GM21381 (cell line): Measurements from ENCODE around the gene UPF3A.
"Not testable (repeated sequence)": the region's sequence is repeated elsewhere in the genome, so short reads cannot be mapped to it uniquely, and the experiment has no call there.

Experiments used
- ATAC-seq: cut with Tn5 transposase; IDR thresholded peaks from one replicate; pipeline ENCODE4 v1.9.1; 2021; ENCODE audit warnings: mild to moderate bottlenecking, moderate library complexity; ENCODE audit not compliant: unreplicated experiment

The UPF3A gene

DNA sequence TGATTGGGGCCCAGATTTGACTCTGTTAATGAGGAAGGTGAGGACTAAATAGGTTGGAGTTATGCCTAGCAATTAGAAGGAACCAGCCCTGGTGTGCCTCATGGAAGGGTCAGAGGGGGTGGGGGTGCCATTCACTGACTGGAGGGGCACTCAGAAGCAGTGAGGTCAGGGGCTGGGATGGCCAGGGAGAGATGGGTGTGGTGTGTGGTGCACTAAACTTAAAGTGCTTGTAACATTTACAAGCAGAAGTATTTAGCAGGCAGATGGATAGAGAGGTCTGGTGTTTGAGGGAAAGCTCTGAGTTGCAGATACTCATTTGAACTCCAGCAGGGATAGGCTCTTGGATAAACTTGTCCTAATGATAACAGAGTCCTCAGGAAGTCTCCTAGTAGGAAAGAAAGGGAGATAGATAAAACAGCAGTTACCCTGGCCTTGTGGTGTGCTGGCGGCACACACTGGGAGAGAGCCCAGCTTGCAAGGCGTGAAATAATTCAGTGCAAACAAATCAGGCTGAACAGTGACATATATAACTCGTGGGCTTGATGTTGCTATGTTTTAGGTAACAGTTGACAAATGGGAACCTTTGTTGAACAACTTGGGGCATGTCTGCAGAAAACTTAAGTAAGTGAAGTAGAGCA, 20.0 kb upstream of the UPF3A start:
- ATAC-seq = no peak

DNA sequence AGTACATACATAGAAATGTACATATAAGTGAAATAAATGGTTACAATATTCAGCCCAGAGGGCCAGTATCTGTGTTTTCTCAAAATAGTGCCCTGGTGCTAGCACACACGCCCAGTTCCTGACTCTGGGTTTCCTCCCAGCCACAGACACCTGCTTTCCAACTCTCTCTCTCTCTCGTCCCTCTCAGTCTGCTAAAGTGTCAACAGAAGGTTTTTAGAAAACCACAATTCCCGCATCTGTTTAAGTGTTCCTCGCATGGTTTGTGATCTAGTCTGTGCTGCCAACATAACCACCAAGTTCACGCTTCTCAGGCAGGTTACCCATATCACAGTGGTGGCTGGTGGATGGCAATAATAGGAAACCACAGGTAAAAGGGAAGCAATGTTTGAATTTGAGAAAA, 17.8 kb upstream of the UPF3A start:
- ATAC-seq = peak; percentile 63

DNA sequence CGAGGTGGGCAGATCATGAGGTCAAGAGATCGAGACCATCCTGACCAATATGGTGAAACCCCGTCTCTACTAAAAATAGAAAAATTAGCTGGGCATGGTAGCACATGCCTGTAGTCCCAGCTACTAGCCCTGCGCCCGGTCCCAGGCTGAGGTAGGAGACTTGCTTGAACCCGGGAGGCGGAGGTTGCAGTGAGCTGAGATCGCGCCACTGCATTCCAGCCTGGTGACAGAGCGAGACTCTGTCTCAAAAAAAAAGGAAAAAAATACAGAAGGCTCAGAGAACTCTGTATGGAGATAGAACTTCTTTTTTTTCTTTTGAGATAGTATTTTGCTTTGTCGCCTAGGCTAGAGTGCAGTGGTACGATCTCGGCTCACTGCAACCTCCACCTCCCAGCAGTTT, 17.1 kb upstream of the UPF3A start:
- ATAC-seq = not testable (repeated sequence)

DNA sequence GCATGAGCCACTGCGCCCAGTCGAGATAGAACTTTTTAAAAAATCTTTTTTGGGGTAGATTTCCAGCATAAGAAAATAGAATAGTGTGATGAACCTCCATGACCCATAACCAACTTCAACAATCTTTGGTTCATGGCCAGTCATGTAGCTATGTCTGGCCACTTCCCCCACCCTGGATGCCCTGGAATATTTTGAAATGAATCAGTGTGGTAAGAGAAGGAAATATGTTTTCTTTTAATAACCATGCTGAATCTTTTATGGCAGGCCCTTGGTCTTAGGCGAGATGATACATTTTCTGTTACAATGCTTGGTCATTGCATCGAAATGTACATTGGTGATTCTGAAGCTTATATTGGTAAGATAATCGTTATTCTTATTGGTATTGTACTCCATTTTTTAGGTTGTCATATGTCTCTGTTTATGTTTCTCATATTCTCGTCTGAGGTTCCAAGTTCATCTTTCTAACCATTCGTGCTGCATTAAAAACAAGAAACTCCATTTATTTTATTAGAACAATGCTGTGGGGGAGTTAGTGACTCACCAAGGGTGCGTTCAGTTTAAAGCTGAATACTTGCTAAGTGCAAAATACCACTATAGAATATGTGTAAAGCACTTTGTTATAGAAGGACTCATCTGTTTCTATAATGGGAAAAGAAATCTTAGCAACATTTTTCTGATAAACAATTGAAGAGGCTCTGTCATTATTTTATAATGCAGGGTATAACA, 16.4 kb upstream of the UPF3A start:
- ATAC-seq = no peak

DNA sequence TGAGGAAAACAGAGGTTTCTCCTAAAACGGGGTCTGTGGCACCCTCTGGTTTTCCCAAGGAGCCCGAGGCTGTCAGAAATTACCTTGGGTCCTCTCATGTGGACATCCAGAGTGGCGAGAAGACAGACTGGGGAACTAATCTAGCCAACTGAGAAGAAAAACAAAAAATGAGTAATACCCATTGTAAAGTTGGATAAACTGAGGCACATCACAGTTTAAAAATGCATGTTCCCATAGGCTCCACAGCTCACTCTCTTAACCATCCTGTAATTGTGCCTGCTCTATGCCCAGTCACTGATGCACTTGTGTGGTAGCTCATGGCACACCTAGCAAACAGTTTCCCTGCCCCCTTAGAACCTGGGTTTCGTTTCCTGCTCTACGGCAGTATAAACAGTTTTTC, 15.2 kb upstream of the UPF3A start:
- no peak for ATAC-seq

DNA sequence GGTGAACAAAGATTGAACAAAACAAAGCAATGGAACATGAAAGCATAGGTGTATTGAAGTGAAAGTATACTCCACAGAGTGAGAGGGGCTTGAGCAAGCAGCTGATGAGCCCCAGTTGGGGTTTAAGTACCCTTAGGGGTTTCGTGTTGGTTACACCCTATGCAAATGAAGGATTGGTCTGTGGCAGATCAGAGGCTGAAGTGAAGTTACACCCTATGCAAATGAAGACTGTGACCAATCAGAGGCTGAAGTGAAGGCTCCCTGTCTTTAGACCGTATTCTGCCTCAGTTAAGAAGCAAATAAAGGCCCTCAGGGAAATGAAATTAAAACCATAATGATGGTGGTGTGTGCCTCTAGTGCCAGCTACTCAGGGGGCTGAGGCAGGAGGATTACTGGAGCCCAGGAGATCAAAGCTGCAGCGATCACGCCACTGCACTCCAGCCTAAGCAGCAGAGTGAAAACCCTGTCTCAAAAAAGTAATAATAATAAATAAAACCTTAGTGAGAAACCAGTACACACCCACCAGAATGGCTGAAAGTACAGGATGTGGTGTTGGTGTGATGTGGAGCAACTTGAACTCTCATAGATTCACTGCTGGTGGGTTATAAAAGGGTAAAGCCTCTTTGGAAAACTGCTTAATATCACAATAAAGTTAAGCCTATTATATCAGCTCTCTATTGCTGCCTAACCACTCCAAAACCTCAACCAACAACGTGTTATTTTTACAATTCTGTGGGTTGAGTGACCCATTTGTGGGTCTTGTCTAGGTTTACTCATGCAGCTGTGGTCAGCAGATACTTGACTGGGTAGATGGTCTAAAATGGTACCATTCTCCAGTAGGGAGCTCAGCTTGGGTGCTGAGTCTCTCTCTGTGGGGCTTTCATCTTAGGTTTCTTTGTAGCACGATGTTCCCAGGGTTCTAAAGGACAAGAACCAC, 12.8 kb upstream of the UPF3A start:
- ATAC-seq = no peak

DNA sequence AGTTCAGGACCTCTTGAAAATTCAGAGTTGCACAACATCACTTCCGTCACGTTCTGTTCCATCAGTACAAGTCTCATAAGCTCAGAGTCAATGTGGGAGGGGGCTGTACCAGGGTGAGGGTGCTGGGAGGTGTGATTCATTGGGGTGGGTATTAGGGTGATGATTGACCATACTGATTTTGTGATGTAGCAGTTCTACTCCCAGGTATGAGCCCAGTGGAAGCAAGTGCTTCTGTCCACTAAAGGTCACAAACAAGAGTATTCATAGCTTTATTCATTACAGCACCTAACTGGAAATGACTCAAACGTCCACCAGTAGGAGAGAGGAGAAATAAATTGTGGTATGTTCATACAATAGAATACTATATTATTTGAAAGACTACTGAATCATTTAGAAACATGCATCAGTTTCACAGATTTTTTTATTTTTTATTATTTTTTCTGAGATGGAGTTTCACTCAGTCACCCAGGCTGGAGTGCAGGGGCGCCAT, 12.1 kb upstream of the UPF3A start:
- ATAC-seq = no peak

DNA sequence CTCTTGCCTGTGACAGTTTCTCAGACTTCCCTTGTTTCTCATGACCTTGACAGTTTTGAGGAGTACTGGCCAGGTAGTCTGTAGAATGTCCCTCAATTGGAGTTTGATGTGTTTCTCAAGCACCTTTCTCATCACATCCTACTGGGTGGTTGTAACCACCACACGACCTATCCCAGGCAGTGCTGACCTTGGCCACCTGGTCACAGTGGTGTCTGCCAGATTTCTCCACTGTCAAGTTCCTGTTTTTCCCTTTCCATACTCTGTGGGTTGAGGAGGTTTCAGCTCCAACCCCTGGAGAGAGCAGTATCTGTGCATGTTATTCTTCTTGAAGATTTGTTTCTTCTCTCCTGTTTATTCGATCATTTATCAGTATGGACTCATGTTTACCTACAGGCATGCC, 8.4 kb upstream of the UPF3A start:
- no peak for ATAC-seq

DNA sequence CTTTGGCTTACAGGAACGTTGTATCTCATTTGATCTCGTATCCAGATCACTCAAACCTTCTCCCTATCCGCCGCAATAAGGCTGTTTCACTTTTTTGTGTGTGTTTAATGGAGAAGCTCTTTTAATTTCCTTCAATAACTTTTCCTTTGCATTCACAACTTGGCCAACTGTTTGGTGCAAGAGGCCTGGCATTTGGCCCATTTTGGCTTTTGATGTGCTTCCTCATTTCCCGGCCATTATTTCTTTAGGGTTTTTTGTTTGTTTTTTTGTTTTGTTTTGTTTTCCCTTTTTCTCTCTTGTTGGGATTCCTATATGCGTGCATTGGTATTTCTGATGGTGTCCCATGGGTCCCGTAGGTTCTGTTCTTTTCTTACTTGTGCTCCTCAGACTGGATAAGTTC, 6.1 kb upstream of the UPF3A start:
- ATAC-seq = no peak

DNA sequence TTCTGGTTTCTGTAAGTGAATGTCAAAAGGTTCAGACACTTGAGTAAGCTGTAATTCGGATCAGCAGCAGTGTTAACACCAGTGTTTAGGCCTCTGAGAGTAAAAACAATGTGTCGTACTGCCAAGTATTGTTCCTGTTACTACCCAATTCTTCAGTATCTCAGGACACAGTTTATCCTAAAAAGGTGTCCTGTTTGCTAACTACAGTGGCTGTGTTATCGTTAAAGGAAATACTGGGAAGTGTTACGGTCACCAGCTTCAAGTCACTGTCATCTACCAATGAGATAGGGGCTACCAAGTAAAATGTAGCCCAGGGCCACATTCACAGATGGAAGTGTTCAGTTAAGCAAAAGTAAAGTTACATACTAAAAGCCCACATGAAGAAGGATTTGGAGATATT, 2.3 kb upstream of the UPF3A start:
- no peak for ATAC-seq

DNA sequence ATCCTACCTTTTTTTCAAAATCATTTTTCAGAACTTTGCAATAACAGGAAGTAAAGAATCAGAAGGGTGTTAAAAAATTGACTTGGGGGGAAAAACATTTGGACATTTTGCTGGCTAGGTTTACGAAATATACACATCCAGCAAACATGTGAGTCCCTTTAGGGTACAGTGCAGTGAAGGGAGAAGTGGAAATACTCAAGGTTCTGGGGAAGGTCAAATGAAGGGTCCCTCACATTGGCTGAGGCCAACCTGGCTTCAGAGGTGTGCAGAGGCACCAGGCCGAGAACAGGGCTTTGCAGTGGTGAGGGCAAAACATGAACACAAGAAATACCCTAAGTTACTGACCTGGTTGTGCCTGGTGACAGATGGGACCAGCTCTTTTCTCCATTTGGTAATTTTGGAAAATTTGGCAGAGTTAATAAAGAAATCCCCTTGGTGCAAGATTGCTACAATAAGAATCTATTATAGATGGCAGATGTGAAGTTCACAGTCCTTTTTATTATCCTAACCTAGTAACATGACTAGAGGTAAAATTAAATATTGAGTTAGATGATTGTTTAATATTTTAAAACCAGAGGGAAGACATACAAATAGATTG, 1.5 kb upstream of the UPF3A start:
- ATAC-seq = no peak

DNA sequence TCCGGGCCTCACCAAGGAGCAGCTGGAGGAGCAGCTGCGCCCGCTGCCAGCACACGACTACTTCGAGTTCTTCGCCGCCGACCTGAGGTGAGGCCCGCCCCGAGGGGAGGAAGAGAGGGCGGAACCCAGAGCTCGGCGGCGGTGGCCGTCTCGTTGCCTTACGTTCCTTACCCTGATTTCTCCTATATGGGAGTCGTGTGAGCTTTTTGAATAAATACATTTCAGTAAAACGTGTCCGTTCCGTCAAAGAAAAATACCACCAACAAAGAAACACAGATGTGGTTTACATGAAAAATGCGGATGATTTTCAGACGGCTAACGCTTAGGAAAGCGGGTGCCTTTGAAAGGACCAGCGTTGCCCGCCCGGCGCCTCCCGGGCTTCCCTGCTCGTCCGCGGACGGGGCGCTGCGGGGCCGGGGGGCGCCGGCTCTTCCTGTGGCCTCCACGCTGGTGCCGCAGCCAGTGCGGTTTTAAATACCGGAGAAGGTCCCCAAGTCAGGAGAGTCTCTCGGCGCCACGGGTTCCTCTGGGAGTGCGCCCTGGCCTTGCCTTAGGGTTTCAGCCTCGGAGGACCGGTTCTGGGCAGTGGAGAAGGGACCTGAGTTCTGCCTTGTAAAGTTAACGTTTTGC, 755 bp downstream of the UPF3A start:
- peak; percentile 42 for ATAC-seq

DNA sequence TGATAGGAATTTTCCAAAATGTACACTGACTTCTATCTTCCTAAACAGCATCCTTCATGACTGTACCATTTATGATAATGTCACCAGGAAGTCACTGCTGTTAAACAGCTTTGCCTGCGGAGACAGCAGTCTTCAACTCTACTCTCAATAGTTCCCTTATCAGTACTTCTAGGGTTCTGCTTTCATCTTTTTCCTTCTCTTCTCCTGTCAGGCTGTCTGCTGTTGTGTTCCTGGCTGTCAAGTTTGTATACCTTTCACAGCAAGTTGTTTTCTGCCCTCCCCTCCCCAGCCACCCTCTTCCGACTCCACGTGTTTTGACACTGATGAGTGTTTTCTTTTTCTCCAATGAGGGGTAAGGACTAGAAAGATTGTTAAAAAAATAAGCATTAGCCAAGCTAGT, 2.2 kb downstream of the UPF3A start:
- no peak for ATAC-seq

DNA sequence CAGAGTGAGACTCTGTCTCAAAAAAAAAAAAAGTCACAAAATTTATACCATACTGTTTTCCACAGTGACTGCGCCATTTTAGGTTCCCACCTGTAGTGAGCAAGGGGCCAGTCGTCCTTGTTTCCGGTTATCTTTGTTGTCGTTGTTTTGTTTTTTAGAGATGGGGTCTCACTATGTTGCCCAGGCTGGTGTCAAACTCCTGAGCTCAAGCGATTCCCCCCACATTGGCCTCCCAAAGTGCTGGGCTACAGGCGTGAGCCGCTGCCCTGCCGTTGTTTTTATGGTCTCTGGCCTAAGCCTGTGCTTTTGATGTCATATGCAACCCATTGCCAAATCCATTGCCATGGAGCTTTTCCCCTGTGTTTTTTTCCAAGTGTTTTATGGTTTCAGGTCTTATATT, 3.3 kb downstream of the UPF3A start:
- no peak for ATAC-seq

DNA sequence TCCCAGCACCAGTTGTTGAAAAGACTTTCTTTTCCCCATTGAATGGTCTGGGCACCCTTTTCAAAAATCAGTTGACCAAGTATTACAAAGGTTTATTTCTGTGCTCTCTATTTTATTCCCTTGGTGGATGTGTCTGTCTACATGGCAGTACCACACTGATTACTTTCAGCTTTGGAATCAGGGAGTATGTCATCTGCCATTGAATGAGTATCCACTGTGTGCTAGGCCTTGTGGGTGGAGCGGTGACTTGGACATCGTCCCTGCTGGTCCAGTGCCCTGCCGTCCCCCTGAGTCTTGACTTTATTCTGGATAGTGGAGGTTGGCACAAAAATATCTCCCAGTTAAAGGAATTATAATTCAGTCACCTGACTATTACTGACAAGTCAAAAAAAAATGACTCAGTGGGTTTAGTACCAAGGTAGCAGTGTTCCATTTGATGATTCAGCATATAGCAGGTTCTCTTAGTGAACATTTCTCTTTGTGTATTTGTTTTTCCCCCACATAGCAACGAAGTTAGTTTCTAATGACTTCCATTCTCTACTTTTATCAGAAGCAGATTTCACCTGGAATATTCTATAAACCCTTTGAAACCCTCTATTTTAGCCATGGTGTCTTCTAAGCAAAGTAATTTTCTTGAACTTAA, 3.9 kb downstream of the UPF3A start:
- no peak for ATAC-seq

DNA sequence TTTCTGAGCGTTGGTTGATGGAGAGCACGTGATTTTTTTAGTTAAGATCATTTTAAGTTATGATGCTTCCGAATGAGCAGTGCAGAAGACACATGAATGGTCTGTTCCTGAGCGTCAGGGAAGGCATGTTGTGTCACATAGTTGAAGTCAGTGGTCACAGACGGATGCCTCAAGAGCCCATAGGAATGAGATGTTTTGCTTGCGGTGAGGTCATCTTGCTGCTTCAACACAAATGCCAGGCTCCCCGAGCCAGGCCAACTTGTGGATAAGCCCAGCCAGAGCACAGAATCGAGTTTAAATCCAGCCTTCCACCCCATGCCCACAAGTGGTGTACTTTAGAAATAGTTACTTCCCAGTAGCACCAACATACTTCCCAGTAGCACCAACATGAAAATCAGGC, 5.4 kb downstream of the UPF3A start:
- no peak for ATAC-seq

DNA sequence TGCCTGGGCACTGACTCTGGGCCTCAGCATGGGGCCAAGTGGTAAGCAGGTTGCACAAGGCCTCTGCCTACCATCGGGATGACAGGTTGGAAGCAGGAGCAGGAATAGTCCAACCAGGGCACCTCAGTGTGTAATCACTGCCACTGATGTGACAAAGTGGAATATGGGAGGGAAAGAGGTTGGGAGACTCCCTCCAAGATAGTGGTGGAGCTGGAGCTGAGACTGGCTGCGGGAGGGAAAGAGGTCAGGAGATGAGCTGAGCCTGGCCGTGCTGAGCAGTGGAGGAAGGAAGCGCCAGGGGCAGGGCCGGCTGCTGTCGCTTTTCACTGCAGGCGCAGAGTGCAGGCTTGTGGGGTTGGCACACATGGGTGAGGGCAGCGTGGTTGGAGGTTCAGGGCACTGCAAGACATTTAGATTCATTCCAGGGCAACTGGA, 6.8 kb downstream of the UPF3A start:
- ATAC-seq = no peak

DNA sequence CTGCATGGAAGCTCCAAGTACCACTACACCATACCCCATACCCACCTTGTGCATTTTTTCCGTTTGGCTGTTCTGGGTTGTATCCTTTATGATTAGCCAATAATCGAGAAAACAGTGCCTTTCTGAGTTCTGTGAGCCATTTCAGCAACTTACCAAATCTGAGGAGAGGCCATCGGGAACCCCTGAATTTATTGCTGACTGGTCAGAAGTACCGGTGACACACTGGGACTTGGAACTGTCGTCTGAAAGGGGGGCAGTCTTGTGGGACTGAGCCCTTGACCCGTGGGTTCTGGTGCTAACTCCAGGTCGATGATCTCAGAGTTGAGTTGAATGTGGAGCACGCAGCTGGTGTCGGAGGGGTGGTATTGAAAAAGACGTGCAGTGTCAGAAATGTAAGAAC, 15.0 kb downstream of the UPF3A start:
- ATAC-seq = no peak

DNA sequence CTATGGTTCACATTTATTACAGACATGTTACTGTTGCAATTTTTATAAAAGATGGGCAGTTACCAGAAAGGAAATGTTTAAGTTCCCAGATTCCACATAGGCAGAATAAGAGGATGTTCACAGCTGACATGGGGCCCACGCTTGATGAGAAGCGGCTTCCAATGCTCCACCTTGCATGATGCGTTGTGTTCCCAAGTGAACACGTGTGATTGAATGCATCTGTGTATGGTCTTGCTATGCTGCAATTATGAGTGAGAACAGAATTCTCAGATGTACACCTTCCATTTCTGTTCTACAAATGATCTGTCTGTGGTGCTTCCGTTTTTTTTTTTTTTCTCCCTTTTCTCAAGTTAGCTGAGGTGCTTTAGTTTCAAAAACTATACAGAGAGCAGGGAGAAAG, 15.5 kb downstream of the UPF3A start:
- no peak for ATAC-seq

DNA sequence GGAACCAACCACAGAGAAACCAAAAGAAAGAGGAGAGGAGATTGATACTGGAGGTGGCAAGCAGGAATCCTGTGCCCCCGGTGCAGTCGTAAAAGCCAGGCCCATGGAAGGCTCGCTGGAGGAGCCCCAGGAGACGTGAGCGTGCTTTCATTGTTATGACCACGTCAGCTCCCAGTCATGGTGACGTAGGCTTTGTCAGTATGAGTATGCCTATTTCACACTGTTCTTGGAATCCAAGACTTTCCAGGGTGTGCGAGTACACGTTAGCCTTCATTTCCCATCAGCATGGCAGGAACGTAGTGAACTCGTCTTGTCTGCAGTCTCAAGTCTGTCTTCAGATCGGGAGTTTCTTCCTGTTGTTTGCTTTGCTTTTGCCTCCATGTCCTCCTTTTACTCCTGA, 17.5 kb downstream of the UPF3A start:
- no peak for ATAC-seq
